OCI-LY1 (cell line): ENCODE results near the gene USP53.

Source experiments
- CTCF ChIP-seq: fragments of 200-600 bp; sonication (generic), shearing (Covaris generic); IDR thresholded peaks from 2 replicates; pipeline ENCODE4 v1.5.1; 2017; ENCODE audit warnings: mild to moderate bottlenecking, antibody characterized with exemption, low read length, moderate library complexity, mixed read lengths
- EZH2 ChIP-seq: fragments of 200-600 bp; sonication (generic), shearing (Covaris generic); IDR thresholded peaks from 2 replicates; pipeline ENCODE4 v1.8.0; 2017; ENCODE audit warnings: borderline replicate concordance, mixed run types, mild to moderate bottlenecking, antibody characterized with exemption, low read length, moderate library complexity, mixed read lengths

GRCh38 chr4:119204916-119205315, 7.6 kb upstream of the USP53 start:
- no peak for TF ChIP-seq CTCF
- TF ChIP-seq EZH2, result no peak
